ENCODE data around the gene CYP2A7.
"Not testable (repeated sequence)": the region's sequence is repeated elsewhere in the genome, so short reads cannot be mapped to it uniquely, and the experiment has no call there.

CYP2A7 gene, protein sequence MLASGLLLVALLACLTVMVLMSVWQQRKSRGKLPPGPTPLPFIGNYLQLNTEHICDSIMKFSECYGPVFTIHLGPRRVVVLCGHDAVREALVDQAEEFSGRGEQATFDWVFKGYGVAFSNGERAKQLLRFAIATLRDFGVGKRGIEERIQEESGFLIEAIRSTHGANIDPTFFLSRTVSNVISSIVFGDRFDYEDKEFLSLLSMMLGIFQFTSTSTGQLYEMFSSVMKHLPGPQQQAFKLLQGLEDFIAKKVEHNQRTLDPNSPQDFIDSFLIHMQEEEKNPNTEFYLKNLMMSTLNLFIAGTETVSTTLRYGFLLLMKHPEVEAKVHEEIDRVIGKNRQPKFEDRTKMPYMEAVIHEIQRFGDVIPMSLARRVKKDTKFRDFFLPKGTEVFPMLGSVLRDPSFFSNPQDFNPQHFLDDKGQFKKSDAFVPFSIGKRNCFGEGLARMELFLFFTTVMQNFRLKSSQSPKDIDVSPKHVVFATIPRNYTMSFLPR

GRCh38 chr19:40882062-40882461 lies at the start of gene CYP2A7:
Gene CYP2A7, minus strand, starts transcription at chr19:40882231. Its CDS starts 21 bp downstream, at chr19:40882210.
- not testable (repeated sequence) for DNase-seq (ENCODE audit: low read depth)

- DNase-seq (ENCODE audit: low read depth) = not testable (repeated sequence)
Measured at GRCh38 chr19:40930799-40931198, 48.8 kb upstream of the CYP2A7 start.

GRCh38 chr19:40929942-40930341 lies 47.9 kb upstream of the CYP2A7 start:
- not testable (repeated sequence) for DNase-seq (ENCODE audit: low read depth)

DNA sequence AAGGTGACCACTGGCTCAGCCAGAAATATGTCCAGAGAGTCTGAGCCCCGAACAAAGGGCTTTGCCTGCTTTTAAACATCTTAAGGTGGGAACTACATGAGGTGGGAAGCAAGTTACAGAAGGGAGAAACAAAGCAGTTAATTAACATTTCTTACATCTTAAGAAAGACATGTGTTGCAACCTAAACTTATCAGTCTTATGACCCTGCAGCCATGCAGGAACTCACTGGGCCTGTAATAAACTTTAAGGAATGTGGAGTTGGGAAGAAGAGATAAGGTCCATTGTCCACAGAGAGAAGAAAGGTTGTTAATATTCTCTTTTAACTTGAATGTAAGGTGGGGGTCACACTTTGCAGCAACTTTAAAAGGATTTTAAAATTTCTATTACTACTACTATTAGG lies 46.8 kb upstream of the CYP2A7 start:
- DNase-seq (ENCODE audit: low read depth) = no peak

GRCh38 chr19:40927567-40927966 lies 45.5 kb upstream of the CYP2A7 start:
- DNase-seq (ENCODE audit: low read depth) = no peak

- not testable (repeated sequence) for DNase-seq (ENCODE audit: low read depth)
Measured at GRCh38 chr19:40926276-40926675, 44.2 kb upstream of the CYP2A7 start.

- no peak for DNase-seq (ENCODE audit: low read depth)
Measured at GRCh38 chr19:40923934-40924391, 41.9 kb upstream of the CYP2A7 start.

- not testable (repeated sequence) for DNase-seq (ENCODE audit: low read depth)
Measured at GRCh38 chr19:40922237-40923160, 40.5 kb upstream of the CYP2A7 start.

- no peak for DNase-seq (ENCODE audit: low read depth)
Measured at GRCh38 chr19:40921005-40921897, 39.2 kb upstream of the CYP2A7 start.

GRCh38 chr19:40920300-40921004 lies 38.4 kb upstream of the CYP2A7 start:
- no peak for DNase-seq (ENCODE audit: low read depth)

DNA sequence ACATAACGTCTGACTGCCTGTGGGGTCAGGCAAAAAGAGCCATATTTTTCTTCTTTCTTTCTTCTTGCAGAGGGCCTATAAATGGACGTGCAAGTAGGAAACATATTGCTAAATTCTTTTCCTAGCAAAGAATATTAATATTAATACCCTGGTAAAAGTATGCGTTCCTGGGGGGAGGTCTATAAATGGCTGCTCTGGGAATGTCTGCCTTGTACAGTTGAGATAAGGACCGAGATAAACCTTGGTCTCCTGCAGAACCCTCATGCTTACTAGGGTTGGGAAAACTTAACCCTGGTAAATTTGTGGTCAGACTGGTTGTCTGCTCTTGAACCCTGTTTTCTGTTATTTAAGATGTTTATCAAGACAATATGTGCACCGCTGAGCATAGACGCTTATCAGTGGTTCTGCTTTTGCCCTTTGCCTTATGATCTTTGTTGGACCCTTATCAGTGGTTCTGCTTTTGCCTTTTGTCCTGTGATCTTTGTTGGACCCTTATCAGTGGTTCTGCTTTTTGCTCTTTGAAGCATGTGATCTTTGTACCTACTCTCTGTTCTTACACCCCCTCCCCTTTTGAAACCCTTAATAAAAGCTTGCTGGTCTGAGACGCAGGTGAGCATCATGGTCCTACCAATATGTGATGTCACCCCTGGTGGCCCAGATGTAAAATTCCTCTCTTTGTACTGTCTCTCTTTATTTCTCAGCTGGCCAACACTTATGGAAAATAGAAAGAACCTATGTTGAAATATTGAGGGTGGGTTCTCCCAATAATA lies 37.7 kb upstream of the CYP2A7 start:
- not testable (repeated sequence) for DNase-seq (ENCODE audit: low read depth)

GRCh38 chr19:40918303-40918702 lies 36.3 kb upstream of the CYP2A7 start:
- not testable (repeated sequence) for DNase-seq (ENCODE audit: low read depth)

GRCh38 chr19:40908976-40909375 lies 26.9 kb upstream of the CYP2A7 start:
- DNase-seq (ENCODE audit: low read depth) = peak; percentile 9

- DNase-seq (ENCODE audit: low read depth) = peak; percentile 47
Measured at GRCh38 chr19:40907968-40908735, 26.1 kb upstream of the CYP2A7 start.

GRCh38 chr19:40906512-40906911 lies 24.5 kb upstream of the CYP2A7 start:
- no peak for DNase-seq (ENCODE audit: low read depth)

- DNase-seq (ENCODE audit: low read depth) = not testable (repeated sequence)
Measured at GRCh38 chr19:40904673-40905156, 22.7 kb upstream of the CYP2A7 start.

- DNase-seq (ENCODE audit: low read depth) = not testable (repeated sequence)
Measured at GRCh38 chr19:40901975-40902750, 20.1 kb upstream of the CYP2A7 start.

DNA sequence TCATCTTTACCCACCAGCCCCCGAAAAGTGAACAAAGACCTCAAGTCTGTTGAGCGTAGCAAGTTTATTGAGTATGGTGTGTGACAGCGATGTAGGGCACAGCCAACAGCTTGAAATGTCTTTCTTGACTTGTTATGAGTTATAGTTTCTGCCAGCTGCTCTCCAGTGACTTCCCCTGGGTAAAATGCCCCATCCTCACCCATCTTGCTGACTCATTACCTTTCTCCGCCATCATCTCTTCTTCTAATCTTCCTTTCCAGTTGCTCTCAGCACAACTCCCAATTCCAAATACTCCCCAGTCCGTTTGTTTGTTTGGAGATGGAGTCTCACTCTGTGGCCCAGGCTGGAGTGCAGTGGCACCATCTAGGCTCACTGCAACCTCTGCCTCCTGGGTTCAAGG lies 18.5 kb upstream of the CYP2A7 start:
- DNase-seq (ENCODE audit: low read depth) = not testable (repeated sequence)

All from stimulated activated CD8-positive, alpha-beta memory T cell treated with anti-CD3 and anti-CD28 coated beads, Interleukin-7, amount 100 ng/mL, for 24 hours (primary cell).